Stimulated activated CD4-positive, alpha-beta T cell treated with anti-CD3 and anti-CD28 coated beads, Interleukin-2, amount 100 ng/mL, for 24 hours (primary cell): ENCODE results near the gene COL4A2.

Experiments
- DNase-seq, 2 donors: peaks; one replicate each; pipeline ENCODE4 v3.0.0-alpha.2; 2020

The COL4A2 gene

DNA sequence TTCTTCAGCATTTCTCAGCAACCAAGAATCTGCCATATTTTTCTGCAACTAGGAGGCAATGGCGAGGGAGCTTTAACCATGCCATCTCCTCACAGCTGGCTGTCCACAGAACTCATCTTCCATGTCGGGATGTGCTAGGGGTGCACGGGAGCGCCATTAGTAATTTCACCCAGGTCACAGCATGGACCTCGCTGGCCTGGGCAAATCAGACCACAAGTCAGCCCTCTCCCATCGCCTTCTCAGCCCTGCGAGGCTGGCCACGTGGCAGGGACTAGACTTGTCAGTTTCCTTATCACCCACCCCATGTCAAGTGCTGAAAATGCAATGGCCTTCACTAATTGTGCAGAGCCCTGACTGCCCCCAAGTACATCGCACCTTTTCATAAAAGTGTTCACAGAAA, 15.8 kb upstream of the COL4A2 start:
- no peak for DNase-seq

DNA sequence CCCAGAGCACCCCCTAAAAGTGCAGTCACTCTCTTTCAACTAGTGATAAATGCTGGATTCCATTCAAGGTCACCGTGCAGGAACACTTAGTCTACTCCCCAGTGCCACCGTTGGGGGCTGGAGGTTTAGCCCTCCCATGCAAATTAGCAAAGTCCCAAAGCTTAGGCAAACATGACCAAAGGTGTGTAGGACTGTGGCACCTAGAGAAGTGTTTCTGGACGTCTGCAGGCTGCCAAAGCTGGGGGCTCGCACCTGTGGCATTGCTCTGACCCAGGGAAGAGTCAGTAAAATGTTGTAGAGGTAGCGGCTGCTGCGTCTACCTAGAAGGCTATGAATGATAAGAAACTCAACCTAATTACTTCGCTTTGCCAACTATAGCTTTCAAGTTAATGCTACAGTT, 14.0 kb upstream of the COL4A2 start:
- no peak for DNase-seq

DNA sequence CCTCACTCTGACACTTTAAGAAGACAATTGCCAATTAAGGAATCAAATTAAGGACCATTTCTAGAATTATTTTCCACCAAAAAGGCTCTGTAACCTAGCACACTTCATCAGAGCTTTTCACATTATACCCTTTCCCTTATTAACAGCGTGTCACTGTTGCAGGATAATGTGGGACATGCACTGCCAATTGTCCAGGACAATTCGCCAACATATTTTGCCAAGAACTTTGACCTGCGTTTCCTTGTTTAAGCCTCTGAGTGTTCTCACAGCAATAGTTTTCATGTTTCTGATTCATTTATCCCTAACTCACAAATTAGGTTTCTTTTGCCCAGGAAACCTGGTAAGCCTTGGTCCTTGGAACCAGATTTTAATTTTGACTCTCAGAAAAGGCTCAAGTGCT, 13.4 kb upstream of the COL4A2 start:
- no peak for DNase-seq

DNA sequence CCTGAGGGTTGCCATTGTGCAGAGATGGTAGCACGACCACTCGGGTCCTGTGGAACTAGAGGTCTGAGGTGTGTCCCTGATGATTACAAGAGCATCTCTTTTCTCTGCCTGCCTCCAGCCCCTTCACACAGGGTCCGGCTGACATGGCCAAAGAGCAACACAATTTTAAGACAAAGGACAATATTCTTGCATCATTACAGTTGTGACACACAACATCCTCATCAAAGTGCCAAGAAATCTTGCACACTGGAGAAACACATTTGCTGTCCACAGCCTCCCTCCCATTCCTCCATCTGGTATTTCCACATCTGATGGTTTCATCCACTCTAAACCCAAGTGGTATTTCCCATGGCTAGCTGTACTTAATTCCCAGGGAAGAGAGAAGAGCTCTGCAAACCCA, 12.9 kb upstream of the COL4A2 start:
- no peak for DNase-seq

DNA sequence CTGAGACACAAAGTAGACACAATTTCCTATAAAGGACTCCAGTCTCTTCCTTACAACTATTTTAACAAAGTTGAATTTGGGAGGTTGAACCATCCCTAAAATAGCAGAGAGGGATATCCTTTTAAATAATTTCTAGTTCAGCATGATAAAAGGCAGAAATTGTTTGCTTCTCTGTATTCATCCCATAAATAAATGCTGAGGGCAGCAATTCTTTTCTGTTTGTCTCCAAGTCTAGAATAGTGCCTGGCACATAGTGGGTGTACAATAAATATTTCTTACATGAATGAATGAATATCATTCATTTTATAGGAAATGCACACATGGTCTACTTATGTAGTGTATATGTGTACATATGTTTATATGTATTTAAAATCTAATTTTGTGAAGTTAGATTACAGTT, 12.5 kb upstream of the COL4A2 start:
- DNase-seq: no peak

DNA sequence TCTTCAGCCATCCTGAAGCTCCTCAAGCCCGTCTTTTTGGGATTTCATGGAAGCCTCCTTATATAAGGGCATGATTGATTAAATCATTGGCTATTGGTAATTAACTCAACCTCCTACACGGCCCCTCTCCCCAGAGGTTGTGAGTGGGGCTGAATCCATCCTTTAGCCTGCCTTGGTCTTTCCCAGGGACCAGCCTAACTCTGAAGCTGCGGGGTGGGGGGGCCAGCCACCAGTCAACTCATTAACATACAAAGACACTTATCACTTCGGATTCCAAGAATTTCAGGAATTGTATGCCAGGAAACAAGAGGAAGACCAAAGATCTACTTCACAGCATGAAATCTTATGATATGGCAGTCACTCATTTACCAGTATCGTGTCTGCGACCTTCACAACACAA, 10.1 kb upstream of the COL4A2 start:
- no peak for DNase-seq

DNA sequence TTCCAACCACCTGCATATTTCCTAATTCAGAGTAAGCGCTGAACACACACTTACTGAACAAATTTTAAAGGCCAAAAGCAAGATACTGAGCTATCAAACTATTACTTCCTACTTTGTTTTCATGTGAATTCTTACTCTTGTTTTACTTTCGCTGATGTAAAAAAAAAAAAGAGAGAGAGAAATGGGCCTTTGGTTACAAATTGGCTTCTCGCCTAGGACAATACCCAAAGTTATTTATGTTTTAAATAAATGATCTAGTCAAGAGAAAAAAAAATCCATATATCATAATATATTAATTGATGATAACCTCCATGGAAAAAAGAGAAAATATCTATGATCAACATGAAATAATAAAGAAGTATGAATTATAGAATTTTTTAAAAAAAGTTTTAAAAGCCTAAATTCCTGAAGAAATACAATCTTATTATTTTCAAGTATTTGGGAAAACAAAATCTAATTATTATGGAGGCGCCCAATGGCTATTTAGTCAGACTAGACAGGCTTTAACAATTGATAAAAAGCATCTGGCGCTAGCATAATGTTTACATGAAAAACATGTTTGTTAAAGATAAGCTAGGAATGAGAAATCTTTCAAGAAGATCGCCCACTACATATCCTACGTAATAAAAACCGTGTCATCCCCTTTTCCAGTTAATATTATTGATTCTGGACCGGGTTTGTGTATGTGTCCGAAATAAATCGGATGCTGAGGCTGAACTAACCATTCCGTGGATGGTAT, 9.1 kb upstream of the COL4A2 start:
- no peak for DNase-seq

DNA sequence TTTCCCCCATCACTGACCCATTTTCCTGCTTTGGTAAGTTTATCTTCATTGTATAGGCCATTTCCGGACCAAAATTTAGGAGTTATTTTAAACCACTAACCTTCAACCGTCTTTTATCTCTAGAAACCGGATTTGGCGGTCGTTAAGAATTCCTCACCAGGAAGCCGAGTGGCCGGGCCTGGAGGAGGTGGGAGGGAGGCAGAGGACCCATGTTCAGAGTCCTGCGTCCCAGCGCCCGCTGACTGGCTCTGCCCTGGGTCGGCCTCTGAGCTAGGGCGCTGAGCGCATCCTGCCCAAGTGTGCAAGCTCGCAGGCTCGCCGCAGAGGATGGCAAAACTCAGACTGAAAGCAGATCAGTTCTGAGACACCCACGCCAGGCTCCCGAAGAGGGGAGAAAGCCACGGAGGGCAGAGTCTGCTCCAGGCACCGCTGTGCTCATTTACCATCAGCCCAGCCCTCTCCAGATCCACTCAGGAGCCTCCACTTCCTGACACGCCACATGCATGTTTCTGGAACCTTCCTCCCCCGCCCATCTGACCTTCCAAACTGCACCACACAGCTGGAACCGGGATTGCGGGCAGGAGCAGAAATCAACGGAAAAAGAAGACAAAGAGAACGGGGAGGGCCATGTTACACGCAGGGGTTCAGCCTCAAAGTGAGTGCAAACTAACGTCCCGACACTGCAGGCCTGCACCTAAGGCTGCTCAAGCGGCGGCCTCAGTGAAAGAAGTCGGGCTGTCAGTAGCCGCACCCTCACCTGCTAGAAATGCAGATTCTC, 8.4 kb upstream of the COL4A2 start:
- peak in 1 of 2 donors; percentile 54 for DNase-seq

DNA sequence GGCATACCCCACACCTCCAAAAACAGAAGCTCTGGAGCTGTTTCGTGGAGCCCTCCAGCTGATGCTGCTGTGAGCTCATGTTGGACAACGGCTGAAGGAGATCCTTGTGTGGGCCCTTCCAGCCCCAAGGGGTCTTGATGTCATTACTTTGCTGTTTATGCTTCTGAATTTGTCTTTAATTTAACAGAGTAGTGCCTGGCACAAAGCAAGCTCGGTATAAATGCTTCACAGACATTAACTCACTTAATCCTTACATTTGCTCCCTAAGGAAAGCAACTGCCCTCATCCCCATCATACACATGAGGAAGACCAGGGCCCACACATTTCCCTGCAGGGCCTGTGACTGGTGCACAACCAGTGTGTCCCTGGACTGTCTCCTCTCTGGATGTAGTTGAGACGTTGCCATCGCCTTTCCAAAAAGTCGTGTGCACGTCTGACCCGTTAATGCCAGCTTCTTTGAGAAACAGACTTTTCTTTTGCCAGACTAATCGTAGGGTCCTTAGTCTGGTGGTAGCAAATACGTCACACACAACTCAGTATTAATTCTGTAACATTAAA, 7.7 kb upstream of the COL4A2 start:
- DNase-seq: no peak

DNA sequence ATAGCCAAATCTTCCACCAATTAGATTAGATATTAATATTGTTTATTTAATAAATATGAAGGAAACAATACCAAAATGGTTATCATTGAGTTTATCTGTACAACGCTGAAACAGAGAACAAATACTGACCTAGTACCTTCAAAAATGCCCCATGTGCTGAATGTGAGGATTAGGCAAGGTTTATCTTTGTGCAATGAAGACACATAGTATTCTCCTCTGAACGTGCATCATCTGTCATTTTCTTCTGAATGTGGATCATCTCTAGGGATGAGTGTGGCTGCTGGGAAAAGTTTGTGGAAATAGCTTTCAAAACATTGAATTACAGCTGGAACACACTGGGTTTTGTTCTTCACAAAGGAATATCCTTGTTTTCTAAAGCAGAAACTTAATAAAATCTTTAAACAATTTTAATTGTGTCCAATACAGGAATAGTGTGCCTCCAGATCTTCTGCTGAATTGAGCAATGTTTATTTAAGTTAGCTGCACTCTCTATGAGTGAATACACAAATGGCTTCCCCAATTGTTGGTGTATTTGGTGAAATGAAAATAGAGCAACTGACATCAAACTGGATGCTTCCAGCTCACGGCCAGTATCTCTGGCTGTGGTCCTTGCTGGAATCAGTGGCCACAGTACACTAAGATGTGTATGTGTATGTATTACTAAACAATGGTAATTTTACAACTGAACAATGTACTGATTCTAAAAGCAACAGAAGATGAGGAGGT, 6.8 kb upstream of the COL4A2 start:
- DNase-seq: no peak

DNA sequence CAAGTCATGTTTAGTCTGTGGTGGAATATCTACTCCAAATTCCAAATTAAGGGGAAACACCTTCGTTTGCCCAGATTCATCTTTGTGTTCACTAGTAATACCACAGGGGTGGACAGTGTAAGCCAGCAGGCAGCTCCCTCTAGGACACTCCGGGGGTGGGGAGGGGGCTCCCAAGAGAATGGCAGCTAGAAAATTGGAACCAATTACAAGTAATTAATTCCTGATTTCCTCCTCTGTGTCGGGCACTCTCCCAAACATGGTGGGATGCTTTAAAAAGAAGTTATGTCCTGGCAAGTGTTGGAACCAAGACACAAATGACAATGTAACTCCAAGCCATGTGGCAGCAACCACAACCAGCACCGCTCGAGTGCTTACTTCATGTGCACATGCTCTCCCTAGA, 6.0 kb upstream of the COL4A2 start:
- DNase-seq: no peak

DNA sequence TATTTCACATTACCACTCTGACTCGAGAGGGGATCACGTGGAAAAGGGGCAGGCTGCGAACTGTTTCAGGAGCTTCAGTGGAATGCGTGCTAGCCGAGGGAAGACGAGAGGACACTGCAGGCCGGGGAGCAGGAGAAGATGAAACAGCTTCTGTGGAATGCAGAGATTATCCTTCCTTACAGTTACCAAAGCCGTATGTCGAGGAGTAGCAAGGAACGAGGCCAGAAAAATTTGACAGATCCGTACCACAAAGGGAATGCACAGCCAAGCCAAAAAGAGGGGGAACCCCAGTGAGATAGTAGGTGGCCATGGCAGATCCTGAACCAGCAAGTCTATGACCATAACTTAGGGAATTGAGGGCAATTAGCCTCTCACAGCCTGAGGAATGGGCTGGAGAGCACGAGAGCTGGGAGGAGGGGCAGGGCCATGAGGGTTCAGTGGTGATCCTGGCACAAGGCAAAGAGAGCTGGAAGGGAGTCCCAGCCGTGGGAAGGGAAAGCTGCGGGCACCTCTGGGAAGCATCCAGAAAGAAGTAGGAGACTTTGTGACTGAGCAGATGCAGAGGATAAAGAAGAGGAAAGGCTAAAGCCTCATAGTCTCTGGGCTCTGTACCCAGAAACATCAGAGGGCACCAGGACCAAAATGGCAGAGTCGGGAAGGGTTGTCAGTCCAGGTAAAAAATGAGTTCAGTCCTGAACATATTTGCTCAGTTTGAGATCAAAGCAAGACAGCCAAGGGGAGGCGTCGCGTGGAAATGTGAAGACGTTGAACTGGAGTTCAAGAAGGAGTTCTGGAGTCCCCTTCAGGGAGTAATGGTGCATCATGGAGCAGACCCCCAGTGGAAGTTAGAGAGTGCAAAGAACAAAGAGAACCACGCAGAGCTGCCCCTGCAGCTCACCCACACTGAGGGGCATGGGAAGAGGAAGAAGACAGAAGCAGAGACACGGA, 5.2 kb upstream of the COL4A2 start:
- no peak for DNase-seq

DNA sequence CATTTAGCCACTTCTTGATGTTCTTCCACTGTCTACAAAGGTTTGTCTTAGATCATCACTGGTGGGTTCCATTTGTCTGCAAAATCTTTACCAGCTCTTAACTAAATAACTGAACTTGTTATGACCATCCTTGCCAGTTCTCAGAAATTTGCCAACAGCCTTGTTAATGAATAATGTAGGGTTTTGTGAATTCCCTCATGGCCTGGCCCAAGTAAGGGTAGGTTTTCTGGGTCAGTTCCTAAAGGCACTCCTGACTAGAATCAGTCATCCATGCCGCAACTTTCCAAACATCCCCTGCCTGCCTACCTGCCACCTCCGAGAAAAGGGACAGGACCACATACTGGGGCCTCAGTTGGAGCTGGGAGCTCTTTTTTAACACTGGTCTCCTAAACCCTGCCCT, 4.1 kb upstream of the COL4A2 start:
- DNase-seq: no peak

DNA sequence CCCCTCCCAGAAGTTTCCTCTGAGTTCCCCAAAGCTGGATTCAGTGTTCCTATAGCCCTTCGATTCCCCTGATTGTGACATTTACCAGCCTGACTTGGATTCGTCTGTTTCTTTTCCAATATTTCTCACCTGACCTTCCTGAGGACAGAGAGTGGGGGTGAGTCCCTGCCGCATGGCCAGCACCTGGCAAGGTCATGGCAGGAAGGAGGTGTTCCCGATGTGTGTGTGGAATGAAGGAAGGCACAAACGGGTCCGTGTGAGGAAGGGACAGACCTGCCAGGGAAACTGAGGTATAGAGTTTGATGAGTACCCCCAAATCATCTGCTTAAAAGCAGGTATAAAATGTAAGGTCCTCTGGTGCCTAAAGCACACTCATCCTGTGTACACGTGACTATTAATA, 3.4 kb upstream of the COL4A2 start:
- no peak for DNase-seq

DNA sequence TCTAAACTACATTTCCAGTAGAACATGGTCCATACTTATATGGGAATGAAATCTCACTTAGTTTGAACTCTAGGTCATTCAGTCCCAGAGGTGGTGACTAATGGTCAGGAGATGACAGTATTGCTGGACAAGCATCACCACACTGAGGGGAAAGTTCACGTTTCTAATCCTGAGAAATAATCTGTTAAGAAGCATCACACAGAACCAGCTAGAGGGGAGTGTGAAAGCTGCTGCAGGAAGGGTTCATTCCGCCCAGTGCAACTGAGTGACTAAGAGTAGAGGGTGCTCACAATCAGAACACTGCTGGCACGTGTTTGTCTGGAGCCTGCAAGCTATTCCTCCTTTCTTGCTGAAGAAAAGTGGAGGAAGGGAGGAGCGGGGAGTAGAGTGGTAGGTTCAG, 2.8 kb upstream of the COL4A2 start:
- DNase-seq: no peak

DNA sequence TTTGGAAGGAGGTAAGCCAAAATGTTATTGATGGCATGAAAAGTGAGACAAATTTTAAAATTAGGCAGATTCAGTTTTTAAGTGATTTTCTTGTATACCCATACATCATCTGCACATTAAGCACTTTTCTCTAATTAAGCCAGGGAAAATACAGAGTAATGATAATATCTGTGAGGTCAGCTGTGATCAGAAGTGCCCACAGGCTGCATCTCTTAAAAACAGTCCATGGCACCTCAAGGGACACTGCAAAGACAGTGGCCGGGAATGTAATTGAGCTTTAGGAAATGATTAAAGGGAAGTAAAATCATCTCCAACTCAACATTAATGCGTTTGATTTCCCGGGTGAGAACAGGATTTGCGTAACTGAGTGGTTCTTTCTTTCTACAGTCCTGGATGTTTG, 2.1 kb upstream of the COL4A2 start:
- DNase-seq: no peak

DNA sequence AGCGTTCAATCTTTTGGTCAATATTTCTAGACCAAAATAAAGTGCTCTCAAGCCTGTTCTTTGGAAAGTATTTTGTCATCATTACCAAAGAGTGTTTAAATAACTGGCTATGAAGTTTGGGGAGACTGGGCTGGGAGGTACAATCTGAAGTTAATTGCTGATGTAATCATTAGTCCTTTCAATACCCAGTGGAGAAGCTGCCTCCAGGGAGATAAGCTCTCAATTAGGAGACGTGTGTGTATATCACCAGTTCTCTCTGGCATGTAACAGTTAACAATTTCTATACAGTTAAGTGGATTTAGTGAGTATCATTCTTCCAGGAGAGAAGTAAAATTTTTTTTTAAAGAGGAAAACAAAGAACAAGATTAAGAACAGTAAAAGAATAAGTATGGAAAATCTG, 1.5 kb upstream of the COL4A2 start:
- DNase-seq: no peak

DNA sequence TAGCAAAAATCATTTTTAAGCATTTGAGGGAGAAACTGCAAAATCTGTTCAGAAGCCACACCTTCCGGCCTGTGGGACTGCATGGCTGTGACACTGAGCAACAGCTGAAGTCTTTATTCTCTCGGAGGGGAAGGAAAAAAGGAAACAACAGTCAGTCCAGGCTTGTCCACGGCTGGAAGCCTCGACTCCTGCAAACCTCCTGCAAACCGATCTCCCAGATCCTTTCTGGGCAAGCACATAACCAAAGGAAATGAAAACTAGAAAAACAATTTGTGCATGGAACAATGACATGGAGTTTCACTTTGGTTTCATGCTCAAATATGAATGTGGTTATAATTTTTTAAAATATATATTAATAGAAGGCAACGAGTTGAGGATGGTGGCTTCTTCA, 1.1 kb upstream of the COL4A2 start:
- no peak for DNase-seq

DNA sequence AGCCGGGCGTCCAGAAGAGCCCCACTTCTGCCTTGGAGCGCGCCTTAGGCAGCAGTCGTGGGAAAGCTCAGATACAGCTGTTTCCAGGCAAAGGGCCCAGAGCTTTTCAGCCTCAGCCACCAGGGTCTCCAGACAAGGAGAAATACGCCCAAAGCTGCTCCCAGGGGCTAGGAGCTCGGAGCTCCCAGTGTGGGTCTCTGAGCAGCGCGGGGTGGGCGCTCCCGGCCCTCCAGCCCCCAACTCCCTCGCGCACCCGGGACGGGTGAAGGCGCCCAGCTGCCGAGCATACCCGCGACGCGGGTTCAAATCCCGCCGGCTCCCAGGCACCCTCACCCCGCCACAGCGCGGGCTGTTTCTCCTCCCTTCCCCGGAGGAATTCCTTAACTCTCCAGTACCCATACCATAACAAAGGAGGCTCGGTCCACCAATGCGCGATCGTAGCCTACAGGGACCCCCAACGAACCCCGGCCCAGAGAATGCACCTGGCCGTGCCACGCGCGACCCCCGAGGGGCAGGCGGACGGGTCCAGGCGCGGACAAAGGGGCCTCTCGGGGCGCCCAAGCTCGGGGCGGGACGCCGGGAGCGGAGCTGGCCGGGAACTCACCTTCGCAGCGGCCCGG, 634 bp upstream of the COL4A2 start:
- DNase-seq: no peak

DNA sequence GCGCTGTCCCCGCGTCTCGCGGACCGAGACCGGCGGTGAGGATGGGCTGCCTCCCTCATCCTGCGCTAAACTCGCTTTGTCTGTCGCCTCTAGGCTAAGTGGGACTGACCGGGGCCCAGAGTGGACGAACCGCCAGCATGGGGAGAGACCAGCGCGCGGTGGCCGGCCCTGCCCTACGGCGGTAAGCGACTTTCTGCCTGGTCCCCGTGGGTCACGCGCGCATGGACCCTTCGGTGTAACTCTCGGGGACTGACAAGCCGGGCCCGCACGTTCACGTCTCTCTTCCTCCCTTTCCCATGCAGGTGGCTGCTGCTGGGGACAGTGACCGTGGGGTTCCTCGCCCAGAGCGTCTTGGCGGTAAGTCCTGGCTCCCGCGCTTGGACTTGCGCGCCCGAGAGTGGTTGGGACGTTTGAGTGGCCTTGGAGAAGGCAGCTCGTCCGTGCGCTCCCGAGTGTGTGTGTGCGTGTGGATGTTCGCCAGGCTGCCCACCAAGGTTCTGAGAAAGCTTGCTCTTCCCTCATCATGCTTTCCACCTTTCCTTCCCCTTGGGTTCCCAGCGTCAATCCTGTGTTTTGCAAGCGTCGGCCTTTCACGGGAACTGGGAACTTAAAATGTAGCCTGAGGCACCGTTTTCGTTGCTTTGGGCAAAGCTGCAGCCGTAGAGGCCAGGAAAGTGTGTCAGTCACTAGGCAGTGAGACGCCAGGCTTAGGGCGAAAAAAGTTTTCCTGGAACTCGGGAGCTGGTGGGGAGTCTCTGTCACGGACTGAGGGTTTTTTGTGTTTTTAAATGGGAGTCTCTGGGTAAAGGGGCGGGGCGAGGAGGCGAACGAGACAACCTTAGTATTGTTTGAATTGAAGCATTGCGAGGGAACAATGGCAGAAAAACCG, 927 bp downstream of the COL4A2 start:
- no peak for DNase-seq
